ENCODE measurements around the gene FDX2. TPM values are rescaled to one million over a fixed set of nuclear protein-coding genes. Genes with fewer than 3 reads are reported as not detected.

FDX2 gene
- total RNA-seq, 1 experiment from 2014 or later = 21.0 TPM

DNA sequence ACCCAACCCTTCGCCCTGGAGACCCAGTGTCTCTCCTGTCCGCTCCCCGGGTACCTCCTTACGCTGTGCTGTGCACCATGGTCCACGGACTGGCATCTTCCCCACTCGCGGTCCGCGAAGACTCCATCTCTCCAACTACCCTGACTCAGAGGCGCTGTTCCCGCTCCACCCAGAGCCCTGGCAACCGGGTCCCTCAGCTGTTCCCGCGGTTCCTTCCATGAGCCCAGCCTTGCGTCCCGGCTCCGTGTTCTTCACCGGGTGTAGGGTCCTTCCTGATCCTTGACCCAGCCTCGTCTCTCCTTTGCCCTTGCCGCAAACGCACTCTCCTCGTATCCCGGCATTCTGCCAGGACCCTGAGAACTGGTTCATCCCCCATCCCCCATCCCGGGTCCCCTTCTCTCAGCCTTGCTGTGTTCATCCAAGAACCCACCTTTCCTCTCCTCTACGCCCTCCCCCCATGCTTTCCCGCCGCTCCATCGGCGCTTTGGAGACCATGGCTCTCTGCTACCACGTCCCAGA lies 25.4 kb downstream of the FDX2 start:
- Histone ChIP-seq H3K9ac (ENCODE audit: low read length) (peak overlapping the region; percentile 94), H3K4me2 (ENCODE audit: low read length) (peak overlapping the region; percentile 100), H3K36me3 (ENCODE audit: control insufficient read depth in 1 of 2, insufficient read depth in 2 of 2, low read length in 2 of 2) (peaks cover 2 to 23% of the 10 kb centered on the region in 2 experiments; a peak in 2 of 4 replicates), H3K9me2 (ENCODE audit: insufficient read depth) (no peaks in the 10 kb centered on the region), H3K4me3 (replicated peaks in 1 of 2; ENCODE audit: low read depth in 1 of 2, low read length in 2 of 2) (peak overlapping the region; percentile 77 to 91), H3K79me2 (ENCODE audit: insufficient read depth, low read length) (peaks cover 16% of the 10 kb centered on the region; the same call in 1 of the 2 replicates), H2AFZ (ENCODE audit: low read depth, low read length, poor library complexity, severe bottlenecking) (no peak overlapping the region), H3K27ac (ENCODE audit: low read depth, low read length) (peak overlapping the region; percentile 76), H3K9me3 (ENCODE audit: control insufficient read depth in 1 of 2, insufficient read depth in 1 of 2, low read depth in 1 of 2, low read length in 2 of 2) (no peaks in the 10 kb centered on the region), H4K20me1 (ENCODE audit: insufficient read depth) (no peaks in the 10 kb centered on the region), H3K4me1 (ENCODE audit: control insufficient read depth in 1 of 2, insufficient read depth in 2 of 2, low read length in 2 of 2) (peaks cover 13 to 60% of the 10 kb centered on the region in 2 experiments), H3K27me3 (ENCODE audit: insufficient read depth, low read length) (no peaks in the 10 kb centered on the region)
- no peak for ATAC-seq
- no TSS peak for BruUV-seq (replicated peaks)
- CTCF ChIA-PET = interaction anchor here (0.9 to 3.2 kb wide), 5 partner anchors 17 to 100 kb away, joined by 3 to 30 read pairs (median 18); no protein-coding TSS in a partner anchor
- RAD21 ChIA-PET (ENCODE audit: low non-redundant PET in 1 of 2, low total read pairs in 2 of 2, uncharacterized antibody in 2 of 2, unreplicated experiment in 2 of 2) = no interaction called here
- TF ChIP-seq RAD21 (IDR thresholded peaks at IDR 0.05; ENCODE audit: low read depth) (no peak), CBX3 (IDR thresholded peaks at IDR 0.05; ENCODE audit: low read depth) (no peak), POLR2AphosphoS5 (IDR thresholded peaks at IDR 0.05; ENCODE audit: low read depth, low read length) (no peak), JUND (IDR thresholded peaks at IDR 0.05) (no peak), EZH2 (IDR thresholded peaks at IDR 0.05) (no peak), CEBPB (IDR thresholded peaks at IDR 0.05; ENCODE audit: low read depth) (no peak), SIN3A (IDR thresholded peaks at IDR 0.05; ENCODE audit: low read depth) (no peak), SRF (IDR thresholded peaks at IDR 0.05; ENCODE audit: low read depth) (no peak)
- TF ChIP-seq, protein P1, sequence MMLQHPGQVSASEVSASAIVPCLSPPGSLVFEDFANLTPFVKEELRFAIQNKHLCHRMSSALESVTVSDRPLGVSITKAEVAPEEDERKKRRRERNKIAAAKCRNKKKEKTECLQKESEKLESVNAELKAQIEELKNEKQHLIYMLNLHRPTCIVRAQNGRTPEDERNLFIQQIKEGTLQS (IDR thresholded peaks at IDR 0.05) = no peak
- TF ChIP-seq, protein P2, sequence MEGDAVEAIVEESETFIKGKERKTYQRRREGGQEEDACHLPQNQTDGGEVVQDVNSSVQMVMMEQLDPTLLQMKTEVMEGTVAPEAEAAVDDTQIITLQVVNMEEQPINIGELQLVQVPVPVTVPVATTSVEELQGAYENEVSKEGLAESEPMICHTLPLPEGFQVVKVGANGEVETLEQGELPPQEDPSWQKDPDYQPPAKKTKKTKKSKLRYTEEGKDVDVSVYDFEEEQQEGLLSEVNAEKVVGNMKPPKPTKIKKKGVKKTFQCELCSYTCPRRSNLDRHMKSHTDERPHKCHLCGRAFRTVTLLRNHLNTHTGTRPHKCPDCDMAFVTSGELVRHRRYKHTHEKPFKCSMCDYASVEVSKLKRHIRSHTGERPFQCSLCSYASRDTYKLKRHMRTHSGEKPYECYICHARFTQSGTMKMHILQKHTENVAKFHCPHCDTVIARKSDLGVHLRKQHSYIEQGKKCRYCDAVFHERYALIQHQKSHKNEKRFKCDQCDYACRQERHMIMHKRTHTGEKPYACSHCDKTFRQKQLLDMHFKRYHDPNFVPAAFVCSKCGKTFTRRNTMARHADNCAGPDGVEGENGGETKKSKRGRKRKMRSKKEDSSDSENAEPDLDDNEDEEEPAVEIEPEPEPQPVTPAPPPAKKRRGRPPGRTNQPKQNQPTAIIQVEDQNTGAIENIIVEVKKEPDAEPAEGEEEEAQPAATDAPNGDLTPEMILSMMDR (IDR thresholded peaks at IDR 0.05 in 2 of 3, conservative IDR thresholded peaks at IDR 0.05 in 1 of 3; ENCODE audit: borderline replicate concordance in 1 of 3, insufficient read depth in 1 of 3, low read depth in 2 of 3, low read length in 2 of 3) = no peak
- TF ChIP-seq, protein P3, sequence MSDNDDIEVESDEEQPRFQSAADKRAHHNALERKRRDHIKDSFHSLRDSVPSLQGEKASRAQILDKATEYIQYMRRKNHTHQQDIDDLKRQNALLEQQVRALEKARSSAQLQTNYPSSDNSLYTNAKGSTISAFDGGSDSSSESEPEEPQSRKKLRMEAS (IDR thresholded peaks at IDR 0.05) = no peak
- TF ChIP-seq, protein P4, sequence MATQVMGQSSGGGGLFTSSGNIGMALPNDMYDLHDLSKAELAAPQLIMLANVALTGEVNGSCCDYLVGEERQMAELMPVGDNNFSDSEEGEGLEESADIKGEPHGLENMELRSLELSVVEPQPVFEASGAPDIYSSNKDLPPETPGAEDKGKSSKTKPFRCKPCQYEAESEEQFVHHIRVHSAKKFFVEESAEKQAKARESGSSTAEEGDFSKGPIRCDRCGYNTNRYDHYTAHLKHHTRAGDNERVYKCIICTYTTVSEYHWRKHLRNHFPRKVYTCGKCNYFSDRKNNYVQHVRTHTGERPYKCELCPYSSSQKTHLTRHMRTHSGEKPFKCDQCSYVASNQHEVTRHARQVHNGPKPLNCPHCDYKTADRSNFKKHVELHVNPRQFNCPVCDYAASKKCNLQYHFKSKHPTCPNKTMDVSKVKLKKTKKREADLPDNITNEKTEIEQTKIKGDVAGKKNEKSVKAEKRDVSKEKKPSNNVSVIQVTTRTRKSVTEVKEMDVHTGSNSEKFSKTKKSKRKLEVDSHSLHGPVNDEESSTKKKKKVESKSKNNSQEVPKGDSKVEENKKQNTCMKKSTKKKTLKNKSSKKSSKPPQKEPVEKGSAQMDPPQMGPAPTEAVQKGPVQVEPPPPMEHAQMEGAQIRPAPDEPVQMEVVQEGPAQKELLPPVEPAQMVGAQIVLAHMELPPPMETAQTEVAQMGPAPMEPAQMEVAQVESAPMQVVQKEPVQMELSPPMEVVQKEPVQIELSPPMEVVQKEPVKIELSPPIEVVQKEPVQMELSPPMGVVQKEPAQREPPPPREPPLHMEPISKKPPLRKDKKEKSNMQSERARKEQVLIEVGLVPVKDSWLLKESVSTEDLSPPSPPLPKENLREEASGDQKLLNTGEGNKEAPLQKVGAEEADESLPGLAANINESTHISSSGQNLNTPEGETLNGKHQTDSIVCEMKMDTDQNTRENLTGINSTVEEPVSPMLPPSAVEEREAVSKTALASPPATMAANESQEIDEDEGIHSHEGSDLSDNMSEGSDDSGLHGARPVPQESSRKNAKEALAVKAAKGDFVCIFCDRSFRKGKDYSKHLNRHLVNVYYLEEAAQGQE (IDR thresholded peaks at IDR 0.05; ENCODE audit: low read depth) = no peak
- DNase-seq (ENCODE audit: low read depth, low spot score) = no peak
- intact Hi-C loops (cut with micrococcal nuclease) = no loop called here
- POLR2A ChIA-PET = interaction anchor here (0.6 to 2.6 kb wide), 5 partner anchors 10 to 345 kb away, joined by 3 to 26 read pairs (median 8); partner anchors contain the start of genes RAVER1 and TYK2
